Pancreas (tissue), 10 donors: ENCODE data around the gene PRAMEF20. TPM values are rescaled to one million over a fixed set of nuclear protein-coding genes. Genes with fewer than 3 reads are reported as not detected.

Experiments
- ATAC-seq, 4 donors: fragments of 200-7000 bp; cut with Tn5 transposase; one replicate each; pipeline versions ENCODE4 v1.8.0 to v1.9.1; 2020; ENCODE audit warnings: mild to moderate bottlenecking in 4 of 4, moderate library complexity in 4 of 4
- DNase-seq, 6 donors: peaks; one replicate each; pipeline ENCODE4 v3.0.0-alpha.2; 2020
- FAIRE-seq: peaks from 2 replicates; lab custom pipeline; 2012; peaks lifted over from hg19 to GRCh38; lab: Jason Lieb, UNC
- H3K27ac ChIP-seq, 4 donors: fragments of 200-600 bp; sonication (generic); 1 replicate in 3 of 4; 2 replicates in 1 of 4; pipeline versions ENCODE4 v1.5.0 to v1.8.0; 2020
- H3K27me3 ChIP-seq, 4 donors: fragments of 200-600 bp; one replicate each; pipeline ENCODE4 v1.8.0; 2021
- H3K36me3 ChIP-seq, 3 donors: fragments of 200-600 bp; sonication (generic) in 1 of 3; one replicate each; pipeline versions ENCODE4 v1.5.0 to v1.8.0; 2020 to 2021
- H3K4me1 ChIP-seq, 3 donors: fragments of 200-600 bp; one replicate each; pipeline ENCODE4 v1.8.0; 2021
- H3K4me3 ChIP-seq, 4 donors: fragments of 200-600 bp; sonication (generic) in 2 of 4; one replicate each; pipeline versions ENCODE4 v1.5.0 to v1.8.0; 2020 to 2021
- H3K9me3 ChIP-seq, 4 donors: fragments of 200-600 bp; one replicate each; pipeline ENCODE4 v1.8.0; 2021
- CTCF ChIP-seq, 4 donors: fragments of 200-600 bp; sonication (generic) in 3 of 4; IDR thresholded peaks; one replicate each; pipeline versions ENCODE4 v1.5.0 to v1.8.0; 2021; ENCODE audit warnings: antibody characterized with exemption in 4 of 4
- WGBS, 2 donors: extraction: QIAGEN DNeasy Blood & Tissue Kit; methylation state at CpG; one replicate each; pipeline ENCODE4 v1.1.7; 2013; 5-methylcytosine and 5-hydroxymethylcytosine counted together
- intact Hi-C, 3 donors: fragments of 100-400 bp; cut with DNase I; formaldehyde crosslinking; loops; one replicate each; pipeline versions ENCODE4 v1.11.1 to v1.14.2; 2022
- polyA plus RNA-seq, 2 donors: library from polyadenylated mRNA; stranded (reverse); fragments of 200-250 nt; gene quantifications; one replicate each; pipeline ENCODE4 v1.2.3, GENCODE V29; 2013
- total RNA-seq, 6 donors: library from RNA; stranded (reverse); fragmentation: NEBNext Ultra II Directional in 4 of 6; extraction: Animal tissue kit (Norgen Biotek cat#: 25700) in 4 of 6; gene quantifications; one replicate each; pipeline versions ENCODE4 v1.2.1 to v1.2.4, GENCODE V29; 2021 to 2023
- donor health status: healthy with polysubstance abuse.
- donor health status: DM: no; HTN: no; CAD: no; lungs with moderate emphysema.
- donor health status: DM: no; HTN: no; CAD: no.
- donor health status: control.
- donor health status: control.
- donor health status: Bipolar disorder and iron deficiency.
- donor health status: DM: yes; HTN: yes; CAD: no.
- donor health status: DM: no; HTN: no; CAD: no.
- donor health status: DM: no; HTN: no; CAD: no.
- donor health status: DM: yes; HTN: yes; CAD: no.

PRAMEF20 gene
- total and polyA plus RNA-seq, 8 donors, result not detected

DNA sequence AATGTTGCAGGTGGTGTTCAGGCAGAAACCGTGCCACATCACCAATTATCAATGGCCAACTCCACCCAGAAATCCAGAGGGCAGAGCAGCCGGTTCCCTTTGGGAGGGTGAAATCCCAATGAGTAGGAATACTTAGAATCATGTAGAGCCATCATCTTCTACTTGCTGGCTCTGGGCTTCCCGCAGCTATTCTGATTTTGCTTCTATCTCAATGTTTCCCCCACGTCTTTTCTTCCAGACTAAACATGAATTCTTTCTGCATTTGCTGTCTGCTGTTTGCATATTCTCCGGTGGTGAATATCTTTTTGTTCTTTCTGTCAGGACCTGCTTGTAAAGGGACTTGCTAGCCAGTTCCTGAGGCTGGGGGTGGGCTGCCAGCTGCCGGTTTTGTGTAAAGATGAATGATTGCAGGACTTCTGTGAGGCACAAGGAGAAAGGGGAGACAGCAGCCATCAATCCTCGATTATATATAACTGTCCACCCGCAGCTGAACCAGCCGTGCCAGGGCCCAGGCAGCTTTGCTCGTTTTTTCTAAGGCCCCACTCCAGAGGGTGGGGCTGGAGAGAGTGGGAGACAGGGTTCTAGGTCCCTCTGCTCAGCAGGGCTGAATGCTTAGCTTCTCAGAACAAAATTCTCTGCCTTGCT, 33.2 kb downstream of the PRAMEF20 start:
- Histone ChIP-seq H3K27me3 (no peaks in the 10 kb centered on the region), H3K9me3 (no peaks in the 10 kb centered on the region), H3K27ac (no peak overlapping the region), H3K4me3 (no peak overlapping the region), H3K36me3 (no peaks in the 10 kb centered on the region), H3K4me1 (no peaks in the 10 kb centered on the region)
- DNase-seq (no peak), FAIRE-seq (no peak), ATAC-seq (no peak)
- WGBS, 2 donors, result 38 to 47% methylated on average over 10 of the region's 10 CpGs
- TF ChIP-seq CTCF (IDR thresholded peaks at IDR 0.05), result no peak
- intact Hi-C loops, result no loop called here

DNA sequence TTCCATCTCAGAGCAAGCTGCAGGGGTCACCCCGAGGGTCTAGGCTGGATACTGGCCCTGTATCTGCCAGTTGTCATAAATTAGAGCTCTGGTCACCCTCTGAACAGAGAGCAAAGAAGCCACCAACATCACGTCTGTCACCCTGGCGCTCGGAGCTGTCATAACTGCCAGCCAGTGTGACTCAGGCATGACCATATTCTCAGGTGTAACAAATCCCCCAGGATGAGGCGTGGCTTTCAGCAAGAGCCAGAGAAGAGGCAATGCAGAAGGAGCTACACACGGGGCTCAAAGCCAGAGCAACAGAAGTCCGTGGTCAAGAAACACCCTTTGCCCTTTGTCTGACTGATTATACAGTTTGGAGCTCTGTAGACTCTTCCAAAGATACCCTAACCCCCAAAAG, 40.0 kb downstream of the PRAMEF20 start:
- no peak overlapping the region for H3K27ac ChIP-seq
- no peak for FAIRE-seq

GRCh38 chr1:13451399-13451965, 41.2 kb downstream of the PRAMEF20 start:
- Histone ChIP-seq H3K4me3 (no peak overlapping the region), H3K27ac (no peak overlapping the region), H3K9me3 (no peaks in the 10 kb centered on the region), H3K4me1 (no peaks in the 10 kb centered on the region), H3K36me3 (no peaks in the 10 kb centered on the region), H3K27me3 (peaks cover 0 to 5% (median 0%) of the 10 kb centered on the region in 4 donors)
- no peak for TF ChIP-seq CTCF (IDR thresholded peaks at IDR 0.05)
- DNase-seq (peak in 1 of 6 donors; percentile 3), FAIRE-seq (no peak), ATAC-seq (no peak)
- intact Hi-C loops, result no loop called here
- 40 to 43% methylated on average over 6 of the region's 6 CpGs for WGBS, 2 donors

More for the DNA sequence above, 40.0 kb downstream of the PRAMEF20 start:
- no peak overlapping the region for H3K4me3 ChIP-seq
- no peaks in the 10 kb centered on the region for H3K4me1 ChIP-seq
- H3K27me3 ChIP-seq, result peaks cover 0 to 2% (median 0%) of the 10 kb centered on the region in 4 donors
- intact Hi-C loops, result no loop called here
- H3K9me3 ChIP-seq, result no peaks in the 10 kb centered on the region
- no peak for ATAC-seq
- no peak for DNase-seq
- 55 to 61% methylated on average over 7 of the region's 7 CpGs for WGBS, 2 donors
- H3K36me3 ChIP-seq, result no peaks in the 10 kb centered on the region
- TF ChIP-seq CTCF (IDR thresholded peaks at IDR 0.05), result no peak

- DNase-seq (no peak), FAIRE-seq (no peak), ATAC-seq (no peak)
- H3K9me3 ChIP-seq, result no peaks in the 10 kb centered on the region
- intact Hi-C loops, result no loop called here
- no peaks in the 10 kb centered on the region for H3K4me1 ChIP-seq
- TF ChIP-seq CTCF (IDR thresholded peaks at IDR 0.05), result no peak
- H3K27ac ChIP-seq, result no peak overlapping the region
- WGBS, 2 donors, result 41 to 44% methylated on average over 15 of the region's 15 CpGs
- H3K27me3 ChIP-seq, result peaks cover 0 to 5% (median 0%) of the 10 kb centered on the region in 4 donors
- no peak overlapping the region for H3K4me3 ChIP-seq
- no peaks in the 10 kb centered on the region for H3K36me3 ChIP-seq
Observed at GRCh38 chr1:13456904-13457532, 46.8 kb downstream of the PRAMEF20 start.

- Histone ChIP-seq H3K4me1 (no peaks in the 10 kb centered on the region), H3K9me3 (no peaks in the 10 kb centered on the region), H3K4me3 (no peak overlapping the region), H3K27ac (no peak overlapping the region), H3K36me3 (no peaks in the 10 kb centered on the region), H3K27me3 (peaks cover 0 to 5% (median 0%) of the 10 kb centered on the region in 4 donors)
- DNase-seq (no peak), ATAC-seq (no peak), FAIRE-seq (no peak)
- WGBS, 2 donors, result 39 to 53% methylated on average over 2 of the region's 2 CpGs
- TF ChIP-seq CTCF (IDR thresholded peaks at IDR 0.05), result no peak
- intact Hi-C loops, result no loop called here
Observed at GRCh38 chr1:13461977-13462376, 51.7 kb downstream of the PRAMEF20 start.
